ENCODE measurements around the gene KRT26.
"Not testable (repeated sequence)": the region's sequence is repeated elsewhere in the genome, so short reads cannot be mapped to it uniquely, and the experiment has no call there.

KRT26 gene

DNA sequence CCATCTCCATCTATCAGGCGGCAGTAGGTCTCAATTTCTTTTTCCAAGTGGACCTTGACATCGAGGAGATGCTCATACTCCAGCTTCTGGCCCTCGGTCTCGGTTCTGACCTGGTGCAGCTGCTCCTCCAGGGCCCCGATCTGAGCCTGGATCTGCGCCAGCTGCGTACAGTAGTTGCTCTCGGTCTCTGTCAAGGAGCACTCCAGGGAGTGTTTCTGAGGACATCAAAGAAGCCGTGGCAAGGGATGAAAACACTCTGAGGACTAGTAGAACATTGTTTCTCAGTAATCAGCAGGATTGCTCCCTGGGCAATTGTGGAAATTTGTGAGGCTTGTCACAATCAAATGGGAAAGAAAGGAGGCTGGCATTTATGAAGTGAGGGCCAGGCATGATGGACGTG lies 21.8 kb upstream of the KRT26 start:
- DNase-seq = no peak

DNA sequence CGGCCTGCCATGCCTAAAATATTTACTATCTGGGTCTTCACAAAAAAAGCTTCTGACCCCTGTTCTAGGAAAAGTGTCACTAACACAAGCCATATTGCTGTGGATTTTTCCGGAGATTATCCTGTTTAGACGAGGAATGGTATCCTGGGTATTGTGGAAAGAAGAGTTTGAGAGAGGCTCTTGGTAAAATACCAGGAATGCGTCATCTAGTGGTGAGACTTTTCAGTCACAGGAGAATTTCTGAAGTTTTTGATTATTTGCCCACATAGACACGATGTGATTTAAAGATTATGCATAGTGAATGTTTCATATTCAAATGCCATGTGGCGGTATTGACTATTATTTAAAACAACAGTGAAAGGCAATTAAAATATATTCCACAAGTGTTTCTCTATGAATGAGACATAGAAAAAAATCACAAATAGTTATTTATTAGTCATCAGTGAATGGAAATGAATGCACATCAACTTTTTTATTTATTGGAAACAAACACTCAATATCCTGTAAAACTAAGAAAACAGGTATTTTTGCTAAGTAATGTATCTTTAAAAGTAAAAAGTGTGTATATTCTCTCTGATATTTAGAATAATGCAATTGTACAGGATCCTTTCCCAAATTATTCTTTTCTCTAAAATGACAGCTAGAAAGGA lies 19.9 kb upstream of the KRT26 start:
- DNase-seq = no peak

- DNase-seq = no peak
These were observed 19.1 kb upstream of the KRT26 start for GRCh38 chr17:40791111-40791510.

DNA sequence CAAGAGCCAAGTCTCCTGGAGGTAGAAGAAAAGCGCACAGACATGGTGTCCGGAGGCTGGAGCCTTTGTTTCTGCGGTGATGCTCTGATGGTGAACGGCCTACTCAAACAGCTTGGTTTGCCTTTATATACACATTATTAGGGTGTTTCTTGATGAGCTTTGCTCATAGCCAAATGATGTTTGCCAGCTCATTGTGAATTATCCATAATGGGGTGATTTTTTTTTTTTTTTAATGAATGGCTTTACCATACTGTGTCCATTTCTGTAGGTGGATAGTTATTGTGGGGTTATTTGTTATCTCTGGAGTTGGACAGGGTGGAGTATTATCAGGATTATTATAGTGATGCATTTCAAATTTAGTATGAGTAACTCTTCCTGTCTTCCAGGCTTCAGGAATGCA lies 10.4 kb upstream of the KRT26 start, which contains the start of gene KRT27:
Gene KRT27 (minus strand): TSS at position 101 of the 400 bp plus-strand sequence. CDS start 57 bp downstream, at position 44.
- DNase-seq = no peak

GRCh38 chr17:40779181-40779909 lies 7.3 kb upstream of the KRT26 start:
- DNase-seq = no peak

DNA sequence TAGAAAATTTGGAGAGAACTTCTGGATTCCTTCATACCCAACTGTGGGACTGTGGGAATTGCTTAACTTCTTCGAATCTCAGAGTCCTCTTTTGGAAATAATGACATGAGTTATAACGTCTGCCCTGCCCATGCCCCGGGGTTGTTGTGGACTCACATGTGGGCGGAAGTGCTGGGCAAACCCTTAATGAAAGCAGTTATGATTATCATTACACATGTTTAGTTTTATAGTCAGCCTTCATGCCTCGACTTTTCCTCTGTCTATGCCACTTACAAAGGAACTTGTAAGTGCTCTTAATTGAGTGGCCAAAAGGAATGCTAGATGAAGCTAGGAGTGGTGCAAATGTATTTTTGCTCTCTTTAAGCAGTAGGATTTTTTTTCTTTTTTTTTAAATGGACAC lies 6.5 kb upstream of the KRT26 start:
- no peak for DNase-seq

GRCh38 chr17:40777971-40778370 lies 6.0 kb upstream of the KRT26 start:
- DNase-seq = no peak

DNA sequence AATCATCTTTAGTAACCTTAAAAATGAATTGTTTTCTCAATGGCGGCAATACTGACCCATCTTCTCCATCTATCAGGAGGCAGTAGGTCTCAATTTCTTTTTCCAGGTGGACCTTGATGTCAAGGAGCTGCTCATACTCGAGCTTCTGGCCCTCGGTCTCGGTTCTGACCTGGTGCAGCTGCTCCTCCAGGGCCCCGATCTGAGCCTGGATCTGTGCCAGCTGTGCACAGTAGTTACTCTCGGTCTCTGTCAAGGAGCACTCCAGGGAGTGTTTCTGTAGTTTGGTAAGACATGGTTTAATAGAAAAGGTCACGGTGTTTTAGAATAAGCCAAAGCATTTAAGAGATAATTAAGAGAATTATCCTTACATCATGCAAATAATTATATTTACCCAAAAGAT lies 5.5 kb upstream of the KRT26 start:
- DNase-seq = no peak

- DNase-seq = no peak
These were observed 3.9 kb upstream of the KRT26 start for GRCh38 chr17:40775945-40776344.

GRCh38 chr17:40765657-40766056 lies 6.3 kb downstream of the KRT26 start:
- no peak for DNase-seq

GRCh38 chr17:40763752-40764151 lies 8.2 kb downstream of the KRT26 start:
- no peak for DNase-seq

GRCh38 chr17:40760105-40761016 lies 11.6 kb downstream of the KRT26 start:
- no peak for DNase-seq

- DNase-seq = no peak
These were observed 16.8 kb downstream of the KRT26 start, which contains the start of gene KRT25 for GRCh38 chr17:40755231-40755630. TSS of gene KRT25 (minus strand) at chr17:40755331. CDS start at chr17:40755271, 60 bp downstream.

DNA sequence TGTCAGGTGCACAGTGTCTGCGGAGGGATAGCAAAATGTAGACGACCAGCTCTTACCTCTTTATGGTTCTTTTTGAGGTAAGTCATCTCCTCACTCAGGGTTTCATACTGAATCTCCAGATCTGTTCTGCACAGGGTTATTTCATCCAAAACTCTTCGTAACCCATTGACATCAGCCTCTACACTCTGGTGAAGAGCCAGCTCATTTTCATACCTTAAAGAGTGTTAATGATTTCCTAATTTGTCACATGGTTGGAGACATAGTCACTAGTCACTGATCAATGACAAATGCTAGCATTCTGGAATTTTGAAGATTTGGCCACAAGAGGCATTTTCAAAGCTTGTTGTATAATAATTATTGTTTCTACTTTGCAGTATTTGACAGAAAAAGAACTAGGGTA lies 18.2 kb downstream of the KRT26 start:
- no peak for DNase-seq

DNA sequence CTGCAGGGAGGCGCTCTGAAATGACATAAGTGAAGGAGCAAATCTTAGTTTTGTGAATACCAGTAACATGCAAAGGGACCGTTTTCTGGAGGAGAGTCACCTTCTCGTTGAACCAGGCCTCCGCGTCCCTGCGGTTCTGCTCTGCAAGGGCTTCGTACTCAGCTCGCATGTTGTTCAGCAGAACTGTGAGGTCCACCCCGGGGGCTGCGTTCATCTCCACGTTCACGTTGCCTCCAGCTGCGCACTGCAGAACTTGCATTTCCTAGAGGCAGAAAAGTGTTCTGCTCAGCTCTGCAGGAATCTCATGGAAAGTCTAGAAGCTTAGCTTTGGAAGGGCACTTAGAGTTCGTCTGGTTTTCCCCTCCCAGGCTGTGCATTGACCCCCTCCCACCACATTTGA lies 20.9 kb downstream of the KRT26 start:
- DNase-seq = no peak

DNA sequence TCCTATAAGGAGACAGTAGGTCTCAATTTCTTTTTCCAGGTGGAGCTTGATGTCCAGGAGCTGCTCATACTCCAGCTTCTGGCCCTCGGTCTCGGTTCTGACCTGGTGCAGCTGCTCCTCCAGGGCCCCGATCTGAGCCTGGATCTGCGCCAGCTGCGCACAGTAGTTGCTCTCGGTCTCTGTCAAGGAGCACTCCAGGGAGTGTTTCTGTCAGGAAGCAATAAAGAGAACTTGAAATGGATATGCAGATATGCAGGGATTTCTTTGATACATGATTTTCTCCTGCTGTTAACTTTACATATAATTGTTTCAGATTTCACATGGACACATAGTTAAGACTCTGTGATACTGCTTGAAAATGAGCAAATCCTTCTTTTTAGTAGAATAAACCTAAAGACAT lies 21.6 kb downstream of the KRT26 start:
- DNase-seq = no peak

GRCh38 chr17:40748666-40749065 lies 23.3 kb downstream of the KRT26 start:
- DNase-seq = not testable (repeated sequence)

- DNase-seq = no peak
These were observed 33.4 kb downstream of the KRT26 start for GRCh38 chr17:40738553-40738952.

DNA sequence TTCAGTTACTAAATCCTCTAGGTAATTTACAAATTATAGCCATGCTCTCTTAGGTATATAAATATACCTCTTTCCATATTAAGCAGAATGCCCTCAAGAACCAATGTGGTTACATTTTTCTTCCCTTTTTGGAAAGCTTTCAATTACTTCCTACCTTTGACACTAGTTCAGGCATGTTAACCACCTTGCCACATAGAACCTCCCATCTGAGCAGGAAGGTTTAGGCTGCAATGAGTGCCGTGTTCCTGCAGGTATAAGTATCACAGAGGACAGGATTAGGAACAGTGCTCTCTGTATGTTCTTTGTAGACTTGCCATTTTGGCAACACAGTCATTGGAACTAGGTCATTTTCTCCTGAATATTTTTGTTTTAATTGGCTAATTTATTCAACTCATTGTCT lies 37.0 kb downstream of the KRT26 start:
- no peak for DNase-seq

DNA sequence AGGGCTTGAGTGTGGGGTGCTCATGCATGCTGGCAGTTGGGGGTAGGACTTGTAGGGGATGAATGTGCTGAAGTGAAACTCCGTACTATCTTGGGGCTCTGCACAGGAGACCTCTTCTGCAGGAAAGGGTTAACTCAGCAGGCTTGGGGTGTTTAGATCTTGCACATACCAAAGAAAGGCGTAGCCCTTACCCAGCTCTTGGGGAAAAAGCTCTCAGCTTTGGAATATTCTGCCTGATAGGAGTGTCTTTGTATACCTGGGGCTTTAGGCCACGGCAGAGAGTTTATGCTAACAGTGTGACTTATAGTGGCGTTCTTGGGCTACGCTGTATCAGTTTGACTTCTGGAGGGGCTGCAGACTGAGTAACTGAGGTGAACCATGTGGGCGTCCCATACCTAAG lies 38.0 kb downstream of the KRT26 start:
- no peak for DNase-seq

DNA sequence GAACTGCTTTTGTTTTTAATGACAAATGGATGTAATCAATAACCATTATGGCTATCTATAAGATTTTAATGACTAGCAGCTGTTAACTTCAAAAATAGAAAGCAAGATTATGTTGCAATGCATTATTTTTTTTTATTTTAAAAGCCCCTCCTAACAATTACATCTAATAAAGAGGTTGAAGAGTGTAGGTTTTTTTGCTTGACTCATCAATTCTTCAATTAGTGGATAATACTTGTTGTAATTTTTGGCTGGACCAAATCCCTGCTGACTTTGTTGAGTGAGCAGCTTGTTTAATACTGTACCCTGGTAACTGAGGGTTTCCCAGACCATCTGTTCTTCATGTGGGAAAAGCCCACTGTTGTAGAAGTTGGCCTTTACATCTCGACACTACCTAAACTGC lies 41.0 kb downstream of the KRT26 start:
- DNase-seq = no peak

- no peak for DNase-seq
These were observed 44.4 kb downstream of the KRT26 start for GRCh38 chr17:40727447-40728231.

- no peak for DNase-seq
These were observed 45.1 kb downstream of the KRT26 start for GRCh38 chr17:40726919-40727318.

Data from midbrain (tissue), 1 donor.